Brain microvascular endothelial cell (primary cell): ENCODE data around the gene SFTPB.

ENCODE experiments used
- DNase-seq: peaks from one replicate; pipeline ENCODE4 v3.0.0-alpha.2; 2020
- H3K27ac ChIP-seq: fragments of 250-450 bp; sonication (Bioruptor Pico); 2 replicates; pipeline ENCODE4 v1.5.1; 2020; ENCODE audit warnings: mild to moderate bottlenecking, moderate library complexity
- H3K27me3 ChIP-seq: fragments of 250-450 bp; sonication (Bioruptor Pico); replicated peaks from 2 replicates; pipeline ENCODE4 v1.5.1; 2020; ENCODE audit warnings: mild to moderate bottlenecking
- H3K36me3 ChIP-seq: fragments of 250-450 bp; sonication (Bioruptor Pico); replicated peaks from 2 replicates; pipeline ENCODE4 v1.5.1; 2020; ENCODE audit warnings: mild to moderate bottlenecking
- H3K4me3 ChIP-seq: 2 replicates; pipeline ENCODE4 v1.5.1; 2011; ENCODE audit warnings: low read depth, mild to moderate bottlenecking, control low read depth, low read length, moderate library complexity
- CTCF ChIP-seq: IDR thresholded peaks from 2 replicates; pipeline ENCODE4 v1.5.1; 2011; ENCODE audit warnings: low read depth, mild to moderate bottlenecking, moderate library complexity, low read length, control low read depth, inconsistent platforms; ENCODE audit errors: missing control alignments
- in situ Hi-C: cut with HindIII; loops from 2 replicates; pipeline ENCODE4 v1.10.0; 2017; ENCODE audit warnings: low sequenced_read_pairs, low pct_ligation_motif_present

The SFTPB gene

GRCh38 chr2:85611705-85612587, 56.1 kb downstream of the SFTPB start, which contains the start of gene C2orf68:
TSS of gene C2orf68 (minus strand) at chr2:85612066. CDS start at chr2:85611984, 82 bp downstream.
- no peak for TF ChIP-seq CTCF
- Histone ChIP-seq H3K27ac (peak within 1 kb of the TSS; percentile 56), H3K27me3 (no peaks in the 10 kb centered on the region), H3K36me3 (peaks cover 9% of the 10 kb centered on the region), H3K4me3 (peak within 1 kb of the TSS; percentile 74)
- in situ Hi-C loops, result no loop called here
- DNase-seq, result peak; percentile 76

- TF ChIP-seq CTCF, result no peak
- H3K27ac ChIP-seq, result peak overlapping the region; percentile 56
- in situ Hi-C loops, result no loop called here
- no peak for DNase-seq
- H3K36me3 ChIP-seq, result peaks cover 9% of the 10 kb centered on the region
- peak overlapping the region; percentile 74 for H3K4me3 ChIP-seq
- no peaks in the 10 kb centered on the region for H3K27me3 ChIP-seq
These were observed 56.7 kb downstream of the SFTPB start for GRCh38 chr2:85611217-85611704.
